ENCODE measurements around the gene NSG1. TPM values are rescaled to one million over a fixed set of nuclear protein-coding genes. Genes with fewer than 3 reads are reported as not detected.

The NSG1 gene
- total RNA-seq, 1 donor from 2014 or later = 24.5 TPM

GRCh38 chr4:4402966-4403365 lies 16.1 kb downstream of the NSG1 start:
- no peak overlapping the region for H3K27ac Mint-ChIP-seq (ENCODE audit: unreplicated experiment)
- no peaks in the 10 kb centered on the region for H3K36me3 Mint-ChIP-seq (ENCODE audit: low read depth)
- no peaks in the 10 kb centered on the region for H3K9me3 Mint-ChIP-seq
- no peak for DNase-seq (ENCODE audit: low read depth, low spot score)
- H3K4me3 Mint-ChIP-seq = no peak overlapping the region
- no peaks in the 10 kb centered on the region for H3K27me3 Mint-ChIP-seq (ENCODE audit: low read depth)
- H3K4me1 Mint-ChIP-seq = no peaks in the 10 kb centered on the region
- TF ChIP-seq CTCF (conservative IDR thresholded peaks at IDR 0.05) = no peak

GRCh38 chr4:4405358-4405962 lies 18.6 kb downstream of the NSG1 start:
- Mint-ChIP-seq H3K27ac (ENCODE audit: unreplicated experiment) (no peak overlapping the region), H3K27me3 (ENCODE audit: low read depth) (no peaks in the 10 kb centered on the region), H3K9me3 (no peaks in the 10 kb centered on the region), H3K4me3 (no peak overlapping the region), H3K36me3 (ENCODE audit: low read depth) (no peaks in the 10 kb centered on the region), H3K4me1 (no peaks in the 10 kb centered on the region)
- no peak for TF ChIP-seq CTCF (conservative IDR thresholded peaks at IDR 0.05)
- DNase-seq (ENCODE audit: low read depth, low spot score) = no peak

- Mint-ChIP-seq H3K27ac (ENCODE audit: unreplicated experiment) (peak overlapping the region; percentile 84), H3K27me3 (ENCODE audit: low read depth) (no peaks in the 10 kb centered on the region), H3K36me3 (ENCODE audit: low read depth) (no peaks in the 10 kb centered on the region), H3K4me1 (no peaks in the 10 kb centered on the region), H3K9me3 (no peaks in the 10 kb centered on the region), H3K4me3 (no peak overlapping the region)
- no peak for TF ChIP-seq CTCF (conservative IDR thresholded peaks at IDR 0.05)
- no peak for DNase-seq (ENCODE audit: low read depth, low spot score)
These were observed 19.8 kb downstream of the NSG1 start for GRCh38 chr4:4406455-4407298.

GRCh38 chr4:4407299-4408131 lies 20.6 kb downstream of the NSG1 start:
- Mint-ChIP-seq H3K27ac (ENCODE audit: unreplicated experiment) (no peak overlapping the region), H3K4me1 (no peaks in the 10 kb centered on the region), H3K27me3 (ENCODE audit: low read depth) (no peaks in the 10 kb centered on the region), H3K36me3 (ENCODE audit: low read depth) (no peaks in the 10 kb centered on the region), H3K4me3 (no peak overlapping the region), H3K9me3 (no peaks in the 10 kb centered on the region)
- no peak for TF ChIP-seq CTCF (conservative IDR thresholded peaks at IDR 0.05)
- DNase-seq (ENCODE audit: low read depth, low spot score) = no peak

GRCh38 chr4:4408132-4408523 lies 21.2 kb downstream of the NSG1 start:
- no peak for TF ChIP-seq CTCF (conservative IDR thresholded peaks at IDR 0.05)
- Mint-ChIP-seq H3K4me1 (no peaks in the 10 kb centered on the region), H3K4me3 (no peak overlapping the region), H3K9me3 (no peaks in the 10 kb centered on the region), H3K27ac (ENCODE audit: unreplicated experiment) (no peak overlapping the region), H3K36me3 (ENCODE audit: low read depth) (no peaks in the 10 kb centered on the region), H3K27me3 (ENCODE audit: low read depth) (no peaks in the 10 kb centered on the region)
- no peak for DNase-seq (ENCODE audit: low read depth, low spot score)
